ENCODE data around the gene FES.

- TF ChIP-seq MAX (IDR thresholded peaks at IDR 0.05) = no peak
- no peak for TF ChIP-seq YY1 (IDR thresholded peaks at IDR 0.05; ENCODE audit: low read depth)
- no peak for TF ChIP-seq TAF1 (IDR thresholded peaks at IDR 0.05; ENCODE audit: low read depth)
- TF ChIP-seq CREB1 (IDR thresholded peaks at IDR 0.05; ENCODE audit: low read depth) = no peak
- TF ChIP-seq CEBPB (IDR thresholded peaks at IDR 0.05) = no peak
Observed at GRCh38 chr15:90840954-90841353, 43.4 kb upstream of the FES start.

All from Ishikawa (cell line).